DMS 273 (cell line): ENCODE data around the gene TBC1D23.
"Not testable (repeated sequence)": the region's sequence is repeated elsewhere in the genome, so short reads cannot be mapped to it uniquely, and the experiment has no call there.

Source experiments
- DNase-seq: peaks from one replicate; lab custom pipeline; 2025; ENCODE audit not compliant: unreplicated experiment; lab: John Stamatoyannopoulos, UW

TBC1D23 gene

GRCh38 chr3:100260685-100261484 lies at the start of gene TBC1D23:
TBC1D23 (plus strand) TSS chr3:100260992; CDS start chr3:100261019, 27 bp downstream.
- DNase-seq = peak; percentile 100

GRCh38 chr3:100213891-100214573 lies 46.8 kb upstream of the TBC1D23 start:
- DNase-seq = no peak

GRCh38 chr3:100214574-100214964 lies 46.2 kb upstream of the TBC1D23 start:
- no peak for DNase-seq

- no peak for DNase-seq
Observed at GRCh38 chr3:100216713-100217112, 44.1 kb upstream of the TBC1D23 start.

- no peak for DNase-seq
Observed at GRCh38 chr3:100221159-100221558, 39.6 kb upstream of the TBC1D23 start.

- DNase-seq = no peak
Observed at GRCh38 chr3:100225193-100225592, 35.6 kb upstream of the TBC1D23 start.

GRCh38 chr3:100225883-100226282 lies 34.9 kb upstream of the TBC1D23 start:
- no peak for DNase-seq

GRCh38 chr3:100226712-100227429 lies 33.9 kb upstream of the TBC1D23 start:
- no peak for DNase-seq

- DNase-seq = no peak
Observed at GRCh38 chr3:100227511-100227921, 33.3 kb upstream of the TBC1D23 start.

GRCh38 chr3:100228247-100228646 lies 32.5 kb upstream of the TBC1D23 start:
- peak; percentile 17 for DNase-seq

- DNase-seq = not testable (repeated sequence)
Observed at GRCh38 chr3:100229188-100229587, 31.6 kb upstream of the TBC1D23 start.

- DNase-seq = no peak
Observed at GRCh38 chr3:100230710-100231109, 30.1 kb upstream of the TBC1D23 start.

GRCh38 chr3:100231668-100232067 lies 29.1 kb upstream of the TBC1D23 start:
- no peak for DNase-seq

- no peak for DNase-seq
Observed at GRCh38 chr3:100234364-100234763, 26.4 kb upstream of the TBC1D23 start.

GRCh38 chr3:100238599-100238998 lies 22.2 kb upstream of the TBC1D23 start:
- DNase-seq = no peak

GRCh38 chr3:100242471-100242870 lies 18.3 kb upstream of the TBC1D23 start:
- not testable (repeated sequence) for DNase-seq

GRCh38 chr3:100244264-100244663 lies 16.5 kb upstream of the TBC1D23 start:
- DNase-seq = no peak

- DNase-seq = no peak
Observed at GRCh38 chr3:100245136-100245535, 15.7 kb upstream of the TBC1D23 start.

- DNase-seq = no peak
Observed at GRCh38 chr3:100245927-100246326, 14.9 kb upstream of the TBC1D23 start.

- no peak for DNase-seq
Observed at GRCh38 chr3:100246999-100247398, 13.8 kb upstream of the TBC1D23 start.

GRCh38 chr3:100252001-100252400 lies 8.8 kb upstream of the TBC1D23 start:
- peak; percentile 11 for DNase-seq
